MM.1S (cell line): ENCODE data around the gene HOXB6.

Experiments
- DNase-seq: peaks from one replicate; pipeline ENCODE4 v3.0.0-alpha.2; 2015
- H2AFZ ChIP-seq: fragments of 300-600 bp; sonication (generic); 2 replicates; pipeline ENCODE4 v1.6.0; 2016; ENCODE audit warnings: antibody characterized with exemption, low read length
- H3F3A ChIP-seq: fragments of 300-600 bp; sonication (generic); 2 replicates; pipeline ENCODE4 v1.6.1; 2016; ENCODE audit warnings: mild to moderate bottlenecking, antibody characterized with exemption, low read length, moderate library complexity, mixed read lengths; ENCODE audit not compliant: insufficient read depth
- H3K27ac ChIP-seq: fragments of 300-600 bp; sonication (generic); 2 replicates; pipeline ENCODE4 v1.5.1; 2016; ENCODE audit warnings: mild to moderate bottlenecking, low read length
- H3K27me3 ChIP-seq: fragments of 300-600 bp; sonication (generic); replicated peaks from 2 replicates; pipeline ENCODE4 v1.6.0; 2016; ENCODE audit warnings: low read length; ENCODE audit not compliant: insufficient read depth
- H3K36me3 ChIP-seq: fragments of 300-600 bp; sonication (generic); replicated peaks from 2 replicates; pipeline ENCODE4 v1.6.1; 2016; ENCODE audit warnings: mild to moderate bottlenecking, low read length, mixed read lengths; ENCODE audit not compliant: insufficient read depth
- H3K4me1 ChIP-seq: fragments of 300-600 bp; sonication (generic); 2 replicates; pipeline ENCODE4 v1.6.1; 2016; ENCODE audit warnings: low read length, mixed read lengths
- H3K4me2 ChIP-seq: fragments of 300-600 bp; sonication (generic); 2 replicates; pipeline ENCODE4 v1.6.0; 2016; ENCODE audit warnings: low read depth, low read length
- H3K4me3 ChIP-seq: fragments of 300-600 bp; sonication (generic); 2 replicates; pipeline ENCODE4 v1.5.1; 2016; ENCODE audit warnings: low read length, mixed read lengths
- H3K79me2 ChIP-seq: fragments of 300-600 bp; sonication (generic); 2 replicates; pipeline ENCODE4 v1.6.1; 2016; ENCODE audit warnings: mixed run types, low read length, mixed read lengths
- H3K9ac ChIP-seq: fragments of 300-600 bp; sonication (generic); 2 replicates; pipeline ENCODE4 v1.6.1; 2016; ENCODE audit warnings: low read length, mixed read lengths
- H3K9me2 ChIP-seq: fragments of 300-600 bp; sonication (generic); replicated peaks from 2 replicates; pipeline ENCODE4 v1.6.1; 2016; ENCODE audit warnings: mild to moderate bottlenecking, low read length, mixed read lengths; ENCODE audit not compliant: insufficient read depth
- H3K9me3 ChIP-seq: fragments of 300-600 bp; sonication (generic); replicated peaks from 2 replicates; pipeline ENCODE4 v1.6.1; 2016; ENCODE audit warnings: mild to moderate bottlenecking, low read length, mixed read lengths; ENCODE audit not compliant: insufficient read depth
- H4K20me1 ChIP-seq: fragments of 300-600 bp; sonication (generic); 2 replicates; pipeline ENCODE4 v1.6.1; 2016; ENCODE audit warnings: mild to moderate bottlenecking, low read length, moderate library complexity, mixed read lengths; ENCODE audit not compliant: insufficient read depth
- EZH2 ChIP-seq: fragments of 300-600 bp; sonication (generic); optimal IDR thresholded peaks from 2 replicates; pipeline ENCODE3; 2017; ENCODE audit warnings: low read depth, mild to moderate bottlenecking, antibody characterized with exemption, low read length, mixed read lengths
- EZH2phosphoT487 ChIP-seq: fragments of 300-600 bp; sonication (generic); IDR thresholded peaks from 2 replicates; pipeline ENCODE4 v1.6.1; 2018; ENCODE audit warnings: antibody characterized with exemption, low read length
- TF ChIP-seq, protein P1 (sequence below): fragments of 300-600 bp; sonication (generic); IDR thresholded peaks from 2 replicates; pipeline ENCODE4 v1.5.1; 2016; ENCODE audit warnings: antibody characterized with exemption, low read length, mixed read lengths

HOXB6 gene

DNA sequence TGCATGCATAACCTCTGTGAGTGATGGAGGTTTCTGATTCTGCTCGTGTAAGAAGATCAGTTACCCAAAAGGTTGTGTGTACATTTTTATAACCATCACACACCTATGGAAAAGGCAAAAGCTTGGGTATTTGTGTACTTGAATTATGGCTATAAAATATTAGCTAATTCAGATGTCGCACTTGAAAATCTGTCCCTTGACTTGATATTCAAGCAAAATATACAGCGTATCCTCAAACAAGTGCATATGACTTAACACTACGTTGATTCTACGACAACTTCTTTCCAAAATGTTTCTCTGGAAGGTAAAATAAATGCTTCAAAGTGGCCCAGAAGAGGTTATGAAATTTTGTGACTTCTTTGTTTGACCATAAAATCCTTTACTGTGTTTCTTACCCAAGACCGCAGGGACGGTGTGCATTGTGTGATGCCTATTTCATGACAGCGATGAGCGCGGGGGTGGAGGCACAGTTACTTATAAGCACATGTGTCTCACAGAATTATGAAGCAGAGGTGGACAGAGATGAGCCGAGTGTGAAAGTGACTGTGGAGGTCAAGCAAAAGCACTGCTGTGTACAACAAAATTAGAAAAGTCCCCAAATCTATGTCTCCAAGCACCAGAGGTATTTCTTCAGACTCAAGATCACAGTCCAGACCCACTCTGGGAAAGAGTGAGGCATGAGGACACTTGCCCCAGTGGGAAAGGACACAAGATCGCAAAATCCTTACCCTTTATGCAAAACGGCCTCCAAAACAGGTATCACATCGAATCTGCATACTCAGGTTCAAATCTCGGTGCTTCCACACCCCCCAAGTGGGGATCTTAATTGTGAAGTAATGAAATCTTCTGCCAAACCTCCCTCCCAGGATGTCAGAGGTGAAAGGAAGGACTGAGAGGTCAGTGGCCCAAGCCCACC lies 25.5 kb upstream of the HOXB6 start:
- H3K9me3 ChIP-seq, result no peaks in the 10 kb centered on the region
- no peak overlapping the region for H3K9ac ChIP-seq
- H3K4me3 ChIP-seq, result no peak overlapping the region
- no peaks in the 10 kb centered on the region for H3K36me3 ChIP-seq
- H3K27me3 ChIP-seq, result peaks cover 50% of the 10 kb centered on the region
- TF ChIP-seq, protein P1, sequence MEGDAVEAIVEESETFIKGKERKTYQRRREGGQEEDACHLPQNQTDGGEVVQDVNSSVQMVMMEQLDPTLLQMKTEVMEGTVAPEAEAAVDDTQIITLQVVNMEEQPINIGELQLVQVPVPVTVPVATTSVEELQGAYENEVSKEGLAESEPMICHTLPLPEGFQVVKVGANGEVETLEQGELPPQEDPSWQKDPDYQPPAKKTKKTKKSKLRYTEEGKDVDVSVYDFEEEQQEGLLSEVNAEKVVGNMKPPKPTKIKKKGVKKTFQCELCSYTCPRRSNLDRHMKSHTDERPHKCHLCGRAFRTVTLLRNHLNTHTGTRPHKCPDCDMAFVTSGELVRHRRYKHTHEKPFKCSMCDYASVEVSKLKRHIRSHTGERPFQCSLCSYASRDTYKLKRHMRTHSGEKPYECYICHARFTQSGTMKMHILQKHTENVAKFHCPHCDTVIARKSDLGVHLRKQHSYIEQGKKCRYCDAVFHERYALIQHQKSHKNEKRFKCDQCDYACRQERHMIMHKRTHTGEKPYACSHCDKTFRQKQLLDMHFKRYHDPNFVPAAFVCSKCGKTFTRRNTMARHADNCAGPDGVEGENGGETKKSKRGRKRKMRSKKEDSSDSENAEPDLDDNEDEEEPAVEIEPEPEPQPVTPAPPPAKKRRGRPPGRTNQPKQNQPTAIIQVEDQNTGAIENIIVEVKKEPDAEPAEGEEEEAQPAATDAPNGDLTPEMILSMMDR, result no peak
- TF ChIP-seq EZH2 (no peak), EZH2phosphoT487 (no peak)
- no peak overlapping the region for H3K4me2 ChIP-seq
- no peak overlapping the region for H2AFZ ChIP-seq
- H3K4me1 ChIP-seq, result no peaks in the 10 kb centered on the region
- no peak for DNase-seq
- H3F3A ChIP-seq, result no peaks in the 10 kb centered on the region
- H3K79me2 ChIP-seq, result no peaks in the 10 kb centered on the region
- H4K20me1 ChIP-seq, result no peaks in the 10 kb centered on the region
- no peaks in the 10 kb centered on the region for H3K9me2 ChIP-seq
- no peak overlapping the region for H3K27ac ChIP-seq

DNA sequence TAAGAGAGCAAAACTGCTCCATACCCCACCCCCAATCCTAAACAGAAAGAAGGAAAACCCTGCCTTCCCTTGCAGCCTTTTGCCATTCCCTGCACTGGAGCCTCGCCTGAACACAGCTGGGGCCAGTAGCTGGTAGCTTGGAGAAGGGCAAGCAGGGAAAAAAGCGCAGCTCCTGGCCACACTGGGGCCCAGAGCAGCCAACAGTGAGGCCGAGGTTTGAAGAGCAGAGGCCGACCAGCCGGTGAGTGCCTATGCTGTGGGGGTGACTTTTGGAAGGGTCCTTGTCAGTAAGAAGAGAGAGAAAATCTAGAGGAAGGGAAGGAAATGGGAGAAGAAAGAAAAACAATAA lies 24.6 kb upstream of the HOXB6 start:
- TF ChIP-seq EZH2phosphoT487 (no peak), EZH2 (no peak)
- TF ChIP-seq, protein P1, result no peak
- no peaks in the 10 kb centered on the region for H3K36me3 ChIP-seq
- no peak overlapping the region for H2AFZ ChIP-seq
- H3K9ac ChIP-seq, result no peak overlapping the region
- no peaks in the 10 kb centered on the region for H3K9me3 ChIP-seq
- peaks cover 59% of the 10 kb centered on the region for H3K27me3 ChIP-seq
- no peaks in the 10 kb centered on the region for H3K79me2 ChIP-seq
- H3K4me1 ChIP-seq, result no peaks in the 10 kb centered on the region
- DNase-seq, result no peak
- H4K20me1 ChIP-seq, result no peaks in the 10 kb centered on the region
- H3K9me2 ChIP-seq, result no peaks in the 10 kb centered on the region
- no peak overlapping the region for H3K4me2 ChIP-seq
- no peak overlapping the region for H3K4me3 ChIP-seq
- no peak overlapping the region for H3K27ac ChIP-seq
- no peaks in the 10 kb centered on the region for H3F3A ChIP-seq

DNA sequence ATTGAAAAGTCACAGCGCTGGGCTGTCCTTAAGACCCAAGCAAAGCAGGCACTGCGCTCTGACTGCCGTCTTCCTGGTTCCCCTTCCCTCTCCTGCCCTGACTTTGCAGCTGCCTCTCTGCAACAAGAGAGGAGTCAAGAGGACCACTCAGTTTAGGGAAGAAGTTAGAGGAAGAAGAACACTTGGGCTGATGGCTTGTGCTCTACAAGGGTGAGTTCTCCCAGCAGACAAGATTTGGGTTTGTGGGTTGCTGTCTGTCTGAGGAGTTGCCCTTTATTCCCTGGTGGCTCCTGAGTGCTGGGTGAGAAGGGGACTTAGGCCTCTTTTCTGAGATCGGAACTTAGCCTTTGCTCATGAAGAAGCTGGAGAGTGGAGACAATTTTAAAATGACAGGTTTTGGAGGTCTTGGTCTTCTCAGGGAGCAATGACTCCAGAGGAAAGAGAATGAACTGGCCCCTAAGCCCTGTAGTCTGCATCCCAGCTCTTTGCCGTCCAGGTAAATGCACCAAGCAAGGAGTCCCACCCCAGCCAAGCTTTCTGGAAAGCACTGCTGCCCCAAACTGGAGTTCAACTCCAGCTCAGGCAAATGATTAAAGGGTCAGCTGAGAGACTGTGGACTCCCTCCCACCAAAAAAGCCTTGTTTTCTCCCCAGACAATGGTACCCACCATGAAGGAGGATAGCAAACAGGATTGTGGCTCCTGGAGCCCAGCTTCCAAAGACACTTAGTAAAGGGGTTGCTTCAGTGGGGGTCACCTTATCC lies 24.0 kb upstream of the HOXB6 start:
- no peak for DNase-seq
- TF ChIP-seq, protein P1, result no peak
- TF ChIP-seq EZH2 (no peak), EZH2phosphoT487 (no peak)
- Histone ChIP-seq H3K9ac (no peak overlapping the region), H3K27ac (no peak overlapping the region), H4K20me1 (no peaks in the 10 kb centered on the region), H3K36me3 (no peaks in the 10 kb centered on the region), H3K9me2 (no peaks in the 10 kb centered on the region), H3F3A (no peaks in the 10 kb centered on the region), H3K9me3 (no peaks in the 10 kb centered on the region), H3K27me3 (peaks cover 65% of the 10 kb centered on the region), H3K4me2 (no peak overlapping the region), H2AFZ (no peak overlapping the region), H3K4me1 (no peaks in the 10 kb centered on the region), H3K4me3 (no peak overlapping the region), H3K79me2 (no peaks in the 10 kb centered on the region)
